IMR-90 (cell line): ENCODE measurements around the gene NCOA3. TPM values are rescaled to one million over a fixed set of nuclear protein-coding genes. Genes with fewer than 3 reads are reported as not detected.

Source experiments
- ATAC-seq: fragments of 200-7000 bp; cut with Tn5 transposase; 2 replicates; pipeline ENCODE4 v1.9.1; 2020; ENCODE audit warnings: low read depth, mild to moderate bottlenecking, moderate library complexity
- BruUV-seq: library from RNA; stranded (reverse); fragments of 400-500 nt; replicated peaks from 2 replicates; lab custom pipeline; 2021; lab: Mats Ljungman, UMichigan
- CTCF ChIA-PET: fragments of 300-600 bp; formaldehyde crosslinking; extraction: SDS; loops from one replicate; lab custom pipeline; 2021; ENCODE audit warnings: antibody characterized with exemption; lab: Yijun Ruan, JAX
- POLR2A ChIA-PET: fragments of 300-600 bp; sonication (Branson Sonifier 250); formaldehyde crosslinking; loops from one replicate; lab custom pipeline; 2022; ENCODE audit warnings: antibody characterized with exemption; ENCODE audit not compliant: unreplicated experiment; lab: Charles Lee
- DNase-seq: peaks from one replicate; pipeline ENCODE4 v3.0.0; 2013
- H2AFZ ChIP-seq: replicated peaks from 2 replicates; pipeline ENCODE3; 2013; ENCODE audit warnings: low read length, mild to moderate bottlenecking; ENCODE audit not compliant: poor library complexity
- H2AK5ac ChIP-seq: 2 replicates; pipeline ENCODE4 v1.6.1; 2013; ENCODE audit warnings: low read depth, low read length, inconsistent platforms
- H2AK9ac ChIP-seq: replicated peaks from 2 replicates; pipeline ENCODE3; 2013; ENCODE audit warnings: mild to moderate bottlenecking, low read depth, low read length, moderate library complexity; ENCODE audit not compliant: poor library complexity
- H2BK120ac ChIP-seq: 2 replicates; pipeline ENCODE4 v1.6.1; 2013; ENCODE audit warnings: low read depth, low read length, inconsistent platforms
- H2BK15ac ChIP-seq: 3 replicates; pipeline ENCODE4 v1.6.1; 2013; ENCODE audit warnings: low read depth, low read length, inconsistent platforms
- H2BK20ac ChIP-seq: 2 replicates; pipeline ENCODE4 v1.6.1; 2013; ENCODE audit warnings: low read depth, mild to moderate bottlenecking, inconsistent platforms, low read length, moderate library complexity
- H2BK5ac ChIP-seq: 2 replicates; pipeline ENCODE4 v1.6.1; 2013; ENCODE audit warnings: mild to moderate bottlenecking, low read depth, low read length, inconsistent platforms; ENCODE audit not compliant: poor library complexity, severe bottlenecking
- H3K14ac ChIP-seq: replicated peaks from 2 replicates; pipeline ENCODE4 v1.6.1; 2013; ENCODE audit warnings: low read depth, low read length, inconsistent platforms
- H3K18ac ChIP-seq: 2 replicates; pipeline ENCODE4 v1.6.1; 2013; ENCODE audit warnings: low read depth, low read length, control low read depth
- H3K23ac ChIP-seq: 2 replicates; pipeline ENCODE4 v1.6.1; 2013; ENCODE audit warnings: low read depth, low read length, inconsistent platforms
- H3K27ac ChIP-seq: 2 replicates; pipeline ENCODE4 v1.5.1; 2013; ENCODE audit warnings: mild to moderate bottlenecking, control low read depth, low read length; ENCODE audit not compliant: insufficient read depth
- H3K27me3 ChIP-seq: 2 replicates; pipeline ENCODE4 v1.6.1; 2013; ENCODE audit warnings: low read length; ENCODE audit not compliant: control insufficient read depth, insufficient read depth
- H3K36me3 ChIP-seq: 2 replicates; pipeline ENCODE4 v1.6.1; 2013; ENCODE audit warnings: low read length, mixed read lengths; ENCODE audit not compliant: control insufficient read depth, insufficient read depth
- H3K4ac ChIP-seq: 2 replicates; pipeline ENCODE4 v1.6.1; 2013; ENCODE audit warnings: low read depth, low read length, inconsistent platforms
- H3K4me1 ChIP-seq: 2 replicates; pipeline ENCODE4 v1.6.1; 2013; ENCODE audit warnings: low read length, mixed read lengths; ENCODE audit not compliant: control insufficient read depth, insufficient read depth
- H3K4me2 ChIP-seq: 2 replicates; pipeline ENCODE4 v1.6.1; 2013; ENCODE audit warnings: low read depth, mild to moderate bottlenecking, control low read depth, low read length, moderate library complexity
- H3K4me3 ChIP-seq: 2 replicates; pipeline ENCODE4 v1.5.1; 2013; ENCODE audit warnings: low read depth, mild to moderate bottlenecking, control low read depth, low read length, moderate library complexity; ENCODE audit not compliant: insufficient read depth
- H3K56ac ChIP-seq: 2 replicates; pipeline ENCODE4 v1.6.1; 2013; ENCODE audit warnings: low read length, inconsistent platforms; ENCODE audit not compliant: insufficient read depth; ENCODE audit errors: extremely low read depth
- H3K79me1 ChIP-seq, 2 experiments: 2 replicates each; pipeline ENCODE4 v1.6.1; 2013; ENCODE audit warnings: low read length in 2 of 2, inconsistent platforms in 1 of 2, low read depth in 1 of 2
- H3K9ac ChIP-seq: 2 replicates; pipeline ENCODE4 v1.6.1; 2013; ENCODE audit warnings: low read depth, low read length, control low read depth
- H3K9me1 ChIP-seq: 2 replicates; pipeline ENCODE4 v1.6.1; 2013; ENCODE audit warnings: low read length, inconsistent platforms; ENCODE audit not compliant: insufficient read depth
- H3K9me3 ChIP-seq: 2 replicates; pipeline ENCODE4 v1.6.1; 2013; ENCODE audit warnings: low read length; ENCODE audit not compliant: control insufficient read depth, insufficient read depth
- H4K20me1 ChIP-seq: 2 replicates; pipeline ENCODE4 v1.6.1; 2013; ENCODE audit warnings: low read length, inconsistent platforms; ENCODE audit not compliant: insufficient read depth
- H4K5ac ChIP-seq: 2 replicates; pipeline ENCODE4 v1.6.1; 2013; ENCODE audit warnings: mild to moderate bottlenecking, low read depth, low read length, control low read depth
- H4K8ac ChIP-seq, 2 experiments: 2 replicates each; pipeline ENCODE4 v1.6.1; 2013; ENCODE audit warnings: low read depth in 2 of 2, low read length in 2 of 2, control low read depth in 1 of 2, inconsistent platforms in 1 of 2
- H4K91ac ChIP-seq: 2 replicates; pipeline ENCODE4 v1.6.1; 2013; ENCODE audit warnings: low read depth, low read length, inconsistent platforms; ENCODE audit not compliant: insufficient read depth
- BHLHE40 ChIP-seq: fragments of 150-350 bp; IDR thresholded peaks from 2 replicates; pipeline ENCODE4 v1.6.1; 2016; ENCODE audit warnings: mild to moderate bottlenecking, low read depth, low read length
- CEBPB ChIP-seq: IDR thresholded peaks from 2 replicates; pipeline ENCODE4 v1.6.1; 2012; ENCODE audit warnings: low read depth, low read length, improper control_type of control experiment
- CHD1 ChIP-seq: IDR thresholded peaks from 2 replicates; pipeline ENCODE4 v1.6.1; 2012; ENCODE audit warnings: low read depth, low read length, improper control_type of control experiment
- FOS ChIP-seq: fragments of 150-350 bp; IDR thresholded peaks from 2 replicates; pipeline ENCODE4 v1.6.1; 2016; ENCODE audit warnings: low read depth, low read length
- MAFK ChIP-seq: IDR thresholded peaks from 2 replicates; pipeline ENCODE4 v1.6.1; 2012; ENCODE audit warnings: low read depth, low read length, improper control_type of control experiment
- MAZ ChIP-seq: IDR thresholded peaks from 2 replicates; pipeline ENCODE4 v1.6.1; 2012; ENCODE audit warnings: low read depth, mild to moderate bottlenecking, low read length, improper control_type of control experiment, moderate library complexity, borderline replicate concordance
- MXI1 ChIP-seq: IDR thresholded peaks from 2 replicates; pipeline ENCODE4 v1.6.1; 2012; ENCODE audit warnings: low read depth, mild to moderate bottlenecking, low read length, moderate library complexity, borderline replicate concordance
- NFE2L2 ChIP-seq: fragments of 150-350 bp; IDR thresholded peaks from 2 replicates; pipeline ENCODE4 v1.6.1; 2016; ENCODE audit warnings: low read depth, mild to moderate bottlenecking, low read length
- POLR2A ChIP-seq: IDR thresholded peaks from 2 replicates; pipeline ENCODE4 v1.6.1; 2012; ENCODE audit warnings: mild to moderate bottlenecking, low read depth, low read length
- RAD21 ChIP-seq: IDR thresholded peaks from 2 replicates; pipeline ENCODE4 v1.6.1; 2012; ENCODE audit warnings: low read length, improper control_type of control experiment
- RCOR1 ChIP-seq: IDR thresholded peaks from 2 replicates; pipeline ENCODE4 v1.6.1; 2012; ENCODE audit warnings: mild to moderate bottlenecking, low read length, improper control_type of control experiment; ENCODE audit not compliant: insufficient replicate concordance
- RFX5 ChIP-seq: IDR thresholded peaks from 2 replicates; pipeline ENCODE4 v1.8.0; 2012; ENCODE audit warnings: low read depth, mild to moderate bottlenecking, low read length, moderate library complexity
- SMC3 ChIP-seq: fragments of 150-350 bp; IDR thresholded peaks from 2 replicates; pipeline ENCODE4 v1.6.1; 2016; ENCODE audit warnings: low read depth, mild to moderate bottlenecking, antibody characterized with exemption, low read length, moderate library complexity
- WGBS, 2 experiments: methylation state at CpG; one replicate each; pipeline versions ENCODE4 v1.1.5 to v1.1.7; 2013; ENCODE audit warnings: missing lambda C conversion rate in 2 of 2; ENCODE audit not compliant: insufficient read length in 1 of 2; ENCODE audit errors: extremely low coverage in 2 of 2; 5-methylcytosine and 5-hydroxymethylcytosine counted together
- dilution Hi-C: fragments of 300-500 bp; cut with HindIII; formaldehyde crosslinking; loops from one replicate; pipeline ENCODE4 v1.14.3; 2018; ENCODE audit warnings: low sequenced_read_pairs; ENCODE audit not compliant: unreplicated experiment
- in situ Hi-C: fragments of 300-500 bp; cut with MboI; formaldehyde crosslinking; loops from 3 replicates; pipeline ENCODE4 v1.14.3; 2019; ENCODE audit warnings: low sequenced_read_pairs, inconsistent platforms, mixed read lengths
- intact Hi-C: fragments of 100-400 bp; cut with micrococcal nuclease; formaldehyde crosslinking; loops from 2 replicates; pipeline ENCODE4 v1.10.0; 2022
- polyA plus RNA-seq, 3 experiments: library from polyadenylated mRNA; depleted of rRNA; stranded (reverse); fragments of >200 nt; gene quantifications; 2 replicates each; pipeline ENCODE4 v1.2.3, GENCODE V29; 2012; ENCODE audit warnings: low replicate concordance in 1 of 3
- total RNA-seq: library from RNA; depleted of rRNA; stranded (reverse); fragments of >200 nt; gene quantifications from 2 replicates; pipeline ENCODE4 v1.2.3, GENCODE V29; 2012
- TF ChIP-seq, protein P1 (sequence below): fragments of 150-350 bp; IDR thresholded peaks from 2 replicates; pipeline ENCODE4 v1.6.1; 2016; ENCODE audit warnings: low read depth, mild to moderate bottlenecking, low read length, moderate library complexity, borderline replicate concordance
- TF ChIP-seq, protein P2 (sequence below): conservative IDR thresholded peaks from 2 replicates; pipeline ENCODE4 v1.5.1; 2012; ENCODE audit warnings: mild to moderate bottlenecking, low read depth, low read length, improper control_type of control experiment
- TF ChIP-seq, protein P3 (sequence below): fragments of 150-350 bp; IDR thresholded peaks from 2 replicates; pipeline ENCODE4 v1.6.1; 2017; ENCODE audit warnings: mild to moderate bottlenecking, antibody characterized with exemption, low read length, low read depth

The NCOA3 gene
- total and polyA plus RNA-seq, 2 of the 4 experiments (the other 2 are of a cell fraction) = 8.8 to 29.0 TPM

DNA sequence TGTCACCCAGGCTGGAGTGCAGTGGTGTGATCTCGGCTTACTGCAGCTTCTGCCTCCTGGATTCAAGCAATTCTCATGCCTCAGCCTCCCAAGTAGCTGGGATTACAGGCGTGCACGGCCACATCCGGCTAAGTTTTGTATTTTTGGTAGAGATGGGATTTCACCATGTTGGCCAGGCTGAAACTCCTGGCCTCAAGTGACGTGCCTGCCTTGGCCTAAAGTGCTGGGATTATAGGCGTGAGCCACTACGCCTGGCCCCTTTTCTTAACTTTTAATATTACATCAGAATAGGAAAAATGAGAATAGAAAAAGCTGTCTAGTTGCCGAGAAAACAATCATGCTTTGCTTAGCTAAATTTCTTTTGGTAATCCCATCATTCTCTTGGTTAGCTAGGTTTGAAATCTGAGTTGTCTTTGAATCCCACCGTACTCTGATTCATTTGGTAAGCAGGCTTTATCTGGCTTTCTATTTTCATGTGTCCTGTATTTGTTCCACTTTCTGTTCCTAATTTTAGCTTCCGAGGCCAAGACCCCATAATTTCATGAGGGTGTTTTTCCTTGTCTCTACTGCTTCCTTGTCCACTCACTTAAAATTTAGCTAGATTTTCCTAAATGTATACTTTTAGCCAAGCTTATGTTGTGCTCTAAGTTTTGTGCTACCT is 83.5 kb downstream of the NCOA3 start:
- no peaks in the 10 kb centered on the region for H3K27me3 ChIP-seq
- dilution Hi-C loops (no loop called here), in situ Hi-C loops (no loop called here), intact Hi-C loops (no loop called here)
- H3K23ac ChIP-seq = no peak overlapping the region
- H2BK15ac ChIP-seq = no peak overlapping the region
- H3K9ac ChIP-seq = no peak overlapping the region
- H4K20me1 ChIP-seq = peaks cover 5% of the 10 kb centered on the region; the same call in 1 of the 2 replicates
- no peak overlapping the region for H2BK20ac ChIP-seq
- no peak overlapping the region for H4K8ac ChIP-seq
- no peak overlapping the region for H3K4ac ChIP-seq
- peaks cover 3% of the 10 kb centered on the region; the same call in 1 of the 2 replicates for H3K36me3 ChIP-seq
- no peak overlapping the region for H4K5ac ChIP-seq
- TF ChIP-seq RCOR1 (no peak), NFE2L2 (no peak), CHD1 (no peak), MAFK (no peak), BHLHE40 (no peak), FOS (no peak), POLR2A (no peak), MAZ (no peak), RFX5 (no peak), CEBPB (no peak), RAD21 (no peak), MXI1 (no peak), SMC3 (no peak)
- TF ChIP-seq, protein P1, sequence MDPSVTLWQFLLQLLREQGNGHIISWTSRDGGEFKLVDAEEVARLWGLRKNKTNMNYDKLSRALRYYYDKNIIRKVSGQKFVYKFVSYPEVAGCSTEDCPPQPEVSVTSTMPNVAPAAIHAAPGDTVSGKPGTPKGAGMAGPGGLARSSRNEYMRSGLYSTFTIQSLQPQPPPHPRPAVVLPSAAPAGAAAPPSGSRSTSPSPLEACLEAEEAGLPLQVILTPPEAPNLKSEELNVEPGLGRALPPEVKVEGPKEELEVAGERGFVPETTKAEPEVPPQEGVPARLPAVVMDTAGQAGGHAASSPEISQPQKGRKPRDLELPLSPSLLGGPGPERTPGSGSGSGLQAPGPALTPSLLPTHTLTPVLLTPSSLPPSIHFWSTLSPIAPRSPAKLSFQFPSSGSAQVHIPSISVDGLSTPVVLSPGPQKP = no peak
- TF ChIP-seq, protein P2, sequence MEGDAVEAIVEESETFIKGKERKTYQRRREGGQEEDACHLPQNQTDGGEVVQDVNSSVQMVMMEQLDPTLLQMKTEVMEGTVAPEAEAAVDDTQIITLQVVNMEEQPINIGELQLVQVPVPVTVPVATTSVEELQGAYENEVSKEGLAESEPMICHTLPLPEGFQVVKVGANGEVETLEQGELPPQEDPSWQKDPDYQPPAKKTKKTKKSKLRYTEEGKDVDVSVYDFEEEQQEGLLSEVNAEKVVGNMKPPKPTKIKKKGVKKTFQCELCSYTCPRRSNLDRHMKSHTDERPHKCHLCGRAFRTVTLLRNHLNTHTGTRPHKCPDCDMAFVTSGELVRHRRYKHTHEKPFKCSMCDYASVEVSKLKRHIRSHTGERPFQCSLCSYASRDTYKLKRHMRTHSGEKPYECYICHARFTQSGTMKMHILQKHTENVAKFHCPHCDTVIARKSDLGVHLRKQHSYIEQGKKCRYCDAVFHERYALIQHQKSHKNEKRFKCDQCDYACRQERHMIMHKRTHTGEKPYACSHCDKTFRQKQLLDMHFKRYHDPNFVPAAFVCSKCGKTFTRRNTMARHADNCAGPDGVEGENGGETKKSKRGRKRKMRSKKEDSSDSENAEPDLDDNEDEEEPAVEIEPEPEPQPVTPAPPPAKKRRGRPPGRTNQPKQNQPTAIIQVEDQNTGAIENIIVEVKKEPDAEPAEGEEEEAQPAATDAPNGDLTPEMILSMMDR = no peak
- TF ChIP-seq, protein P3, sequence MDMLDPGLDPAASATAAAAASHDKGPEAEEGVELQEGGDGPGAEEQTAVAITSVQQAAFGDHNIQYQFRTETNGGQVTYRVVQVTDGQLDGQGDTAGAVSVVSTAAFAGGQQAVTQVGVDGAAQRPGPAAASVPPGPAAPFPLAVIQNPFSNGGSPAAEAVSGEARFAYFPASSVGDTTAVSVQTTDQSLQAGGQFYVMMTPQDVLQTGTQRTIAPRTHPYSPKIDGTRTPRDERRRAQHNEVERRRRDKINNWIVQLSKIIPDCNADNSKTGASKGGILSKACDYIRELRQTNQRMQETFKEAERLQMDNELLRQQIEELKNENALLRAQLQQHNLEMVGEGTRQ = no peak
- ChIA-PET POLR2A (no interaction called here), CTCF (no interaction called here)
- no peak overlapping the region for H2AFZ ChIP-seq
- DNase-seq (no peak), ATAC-seq (no peak)
- H3K56ac ChIP-seq = no peak overlapping the region
- no CpG with 5 or more reads among the region's 10 CpGs for WGBS, 2 experiments
- H3K79me1 ChIP-seq = peaks cover 31 to 65% of the 10 kb centered on the region in 2 experiments
- H2BK5ac ChIP-seq = no peak overlapping the region
- H3K14ac ChIP-seq = no peak overlapping the region
- no peak overlapping the region for H4K91ac ChIP-seq
- H2BK120ac ChIP-seq = no peak overlapping the region
- H3K27ac ChIP-seq = no peak overlapping the region
- H2AK9ac ChIP-seq = no peak overlapping the region
- no peak overlapping the region for H3K18ac ChIP-seq
- no peak overlapping the region for H3K4me3 ChIP-seq
- H3K4me2 ChIP-seq = no peak overlapping the region
- no peaks in the 10 kb centered on the region for H3K9me3 ChIP-seq
- no peak overlapping the region for H2AK5ac ChIP-seq
- H3K4me1 ChIP-seq = peaks cover 2% of the 10 kb centered on the region; the same call in 1 of the 2 replicates
- no TSS peak for BruUV-seq
- H3K9me1 ChIP-seq = peaks cover 5% of the 10 kb centered on the region; the same call in 1 of the 2 replicates
